ENCODE data around the gene CAMKMT.

Gene CAMKMT

DNA sequence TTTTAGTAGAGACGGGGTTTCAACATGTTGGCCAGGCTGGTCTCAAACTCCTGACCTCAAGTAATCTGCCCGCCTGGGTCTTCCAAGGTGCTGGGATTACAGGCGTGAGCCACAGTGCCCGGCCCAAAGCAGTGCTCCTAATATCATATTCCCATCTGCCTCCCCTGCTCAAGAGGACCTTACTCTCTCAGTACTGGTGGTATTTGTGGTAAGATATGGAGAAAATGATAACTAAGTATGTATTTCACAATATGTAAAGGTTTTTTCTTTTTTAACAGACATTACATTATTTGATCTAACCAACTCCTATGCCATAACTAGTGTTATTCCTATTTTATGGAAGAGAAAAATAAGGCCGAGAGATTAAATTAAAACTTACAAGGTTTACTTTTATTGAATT lies 201.0 kb downstream of the CAMKMT start:
- in situ Hi-C loops (cut with HindIII; ENCODE audit: low sequenced_read_pairs), result no loop called here
- no peak for DNase-seq (ENCODE audit: low read depth, low spot score)
- no peak overlapping the region for H3K4me3 ChIP-seq (ENCODE audit: low read depth, low read length)
- TF ChIP-seq, protein P1, sequence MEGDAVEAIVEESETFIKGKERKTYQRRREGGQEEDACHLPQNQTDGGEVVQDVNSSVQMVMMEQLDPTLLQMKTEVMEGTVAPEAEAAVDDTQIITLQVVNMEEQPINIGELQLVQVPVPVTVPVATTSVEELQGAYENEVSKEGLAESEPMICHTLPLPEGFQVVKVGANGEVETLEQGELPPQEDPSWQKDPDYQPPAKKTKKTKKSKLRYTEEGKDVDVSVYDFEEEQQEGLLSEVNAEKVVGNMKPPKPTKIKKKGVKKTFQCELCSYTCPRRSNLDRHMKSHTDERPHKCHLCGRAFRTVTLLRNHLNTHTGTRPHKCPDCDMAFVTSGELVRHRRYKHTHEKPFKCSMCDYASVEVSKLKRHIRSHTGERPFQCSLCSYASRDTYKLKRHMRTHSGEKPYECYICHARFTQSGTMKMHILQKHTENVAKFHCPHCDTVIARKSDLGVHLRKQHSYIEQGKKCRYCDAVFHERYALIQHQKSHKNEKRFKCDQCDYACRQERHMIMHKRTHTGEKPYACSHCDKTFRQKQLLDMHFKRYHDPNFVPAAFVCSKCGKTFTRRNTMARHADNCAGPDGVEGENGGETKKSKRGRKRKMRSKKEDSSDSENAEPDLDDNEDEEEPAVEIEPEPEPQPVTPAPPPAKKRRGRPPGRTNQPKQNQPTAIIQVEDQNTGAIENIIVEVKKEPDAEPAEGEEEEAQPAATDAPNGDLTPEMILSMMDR (IDR thresholded peaks at IDR 0.05; ENCODE audit: low read depth, low read length), result no peak

DNA sequence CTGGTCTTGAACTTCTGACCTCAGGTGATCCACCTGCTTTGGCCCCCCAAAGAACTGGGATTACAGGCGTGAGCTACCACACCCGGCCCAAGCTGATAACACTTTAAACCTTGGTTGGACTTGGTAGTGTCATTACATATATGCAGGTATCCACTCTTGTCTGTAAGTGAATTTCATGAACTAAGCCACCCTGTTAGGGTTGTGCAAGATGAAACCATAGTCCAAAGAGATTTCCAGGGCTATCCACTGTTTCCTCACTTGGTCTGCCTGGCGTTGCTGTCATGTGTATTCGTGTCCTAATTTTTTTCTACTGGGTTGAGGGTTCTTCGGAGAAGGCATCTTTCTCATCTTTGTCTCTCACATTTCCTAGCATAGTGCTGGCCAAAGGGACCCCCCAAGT lies 203.0 kb downstream of the CAMKMT start:
- no peak for DNase-seq (ENCODE audit: low read depth, low spot score)
- TF ChIP-seq, protein P1 (IDR thresholded peaks at IDR 0.05; ENCODE audit: low read depth, low read length), result no peak
- no peak overlapping the region for H3K4me3 ChIP-seq (ENCODE audit: low read depth, low read length)
- in situ Hi-C loops (cut with HindIII; ENCODE audit: low sequenced_read_pairs), result no loop called here

DNA sequence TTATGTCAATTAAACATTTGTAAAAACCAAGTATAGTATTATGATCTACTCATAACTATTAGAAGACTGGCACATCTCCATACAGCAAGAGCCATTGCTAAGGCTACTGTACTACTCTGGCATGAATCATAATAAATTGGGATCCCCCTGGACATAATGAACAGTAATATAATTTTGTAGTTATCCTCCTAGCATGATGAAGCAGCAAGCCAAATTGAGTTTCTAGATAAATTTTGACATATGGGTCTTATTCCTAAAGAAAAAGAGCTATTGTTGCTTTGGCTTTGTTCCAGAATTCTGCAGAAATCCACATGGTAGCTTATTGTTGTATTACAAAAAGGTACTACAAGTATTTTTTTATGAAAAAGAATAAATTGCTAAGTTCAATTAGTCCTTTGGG lies 204.3 kb downstream of the CAMKMT start:
- H3K4me3 ChIP-seq (ENCODE audit: low read depth, low read length), result no peak overlapping the region
- in situ Hi-C loops (cut with HindIII; ENCODE audit: low sequenced_read_pairs), result no loop called here
- no peak for DNase-seq (ENCODE audit: low read depth, low spot score)
- TF ChIP-seq, protein P1 (IDR thresholded peaks at IDR 0.05; ENCODE audit: low read depth, low read length), result no peak

DNA sequence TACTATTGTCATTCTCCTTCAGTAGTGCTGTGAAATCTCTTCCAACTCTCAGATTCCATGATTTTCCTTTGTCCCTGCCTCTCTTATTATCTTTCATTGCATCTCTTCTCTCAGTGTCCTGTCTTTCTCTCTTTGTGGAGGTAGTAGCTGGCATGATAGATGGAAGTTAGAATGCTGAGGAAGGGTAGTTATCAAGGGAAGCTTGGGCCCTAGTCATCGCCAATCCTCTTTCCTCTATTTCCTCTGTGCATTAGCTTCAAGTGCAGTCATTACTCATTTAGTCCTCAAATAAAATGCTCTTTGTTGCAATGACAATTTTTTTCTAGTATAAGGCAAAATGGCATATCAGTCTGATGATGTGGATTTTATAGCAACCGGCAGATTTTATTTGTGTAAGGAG lies 207.7 kb downstream of the CAMKMT start:
- H3K4me3 ChIP-seq (ENCODE audit: low read depth, low read length), result no peak overlapping the region
- in situ Hi-C loops (cut with HindIII; ENCODE audit: low sequenced_read_pairs), result no loop called here
- no peak for DNase-seq (ENCODE audit: low read depth, low spot score)
- TF ChIP-seq, protein P1 (IDR thresholded peaks at IDR 0.05; ENCODE audit: low read depth, low read length), result no peak

DNA sequence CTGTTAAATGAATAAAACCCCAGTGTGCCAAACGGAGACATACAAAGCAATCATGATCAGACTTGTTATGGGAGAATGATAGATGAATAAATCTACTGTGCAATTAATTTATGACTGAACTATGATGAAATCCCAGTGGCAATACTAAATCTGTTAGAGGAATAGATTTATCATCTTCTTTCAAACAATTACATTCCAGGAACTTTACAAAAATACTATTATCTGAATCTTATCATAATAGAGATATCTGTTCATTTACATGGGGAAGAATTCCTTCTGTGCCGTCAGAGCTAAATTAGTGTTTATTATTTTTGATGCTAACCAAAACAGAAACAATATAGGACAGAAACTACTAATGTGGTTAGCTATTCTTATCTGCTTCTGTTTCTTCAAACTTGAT lies 208.5 kb downstream of the CAMKMT start:
- no peak overlapping the region for H3K4me3 ChIP-seq (ENCODE audit: low read depth, low read length)
- in situ Hi-C loops (cut with HindIII; ENCODE audit: low sequenced_read_pairs), result no loop called here
- no peak for DNase-seq (ENCODE audit: low read depth, low spot score)
- TF ChIP-seq, protein P1 (IDR thresholded peaks at IDR 0.05; ENCODE audit: low read depth, low read length), result no peak

DNA sequence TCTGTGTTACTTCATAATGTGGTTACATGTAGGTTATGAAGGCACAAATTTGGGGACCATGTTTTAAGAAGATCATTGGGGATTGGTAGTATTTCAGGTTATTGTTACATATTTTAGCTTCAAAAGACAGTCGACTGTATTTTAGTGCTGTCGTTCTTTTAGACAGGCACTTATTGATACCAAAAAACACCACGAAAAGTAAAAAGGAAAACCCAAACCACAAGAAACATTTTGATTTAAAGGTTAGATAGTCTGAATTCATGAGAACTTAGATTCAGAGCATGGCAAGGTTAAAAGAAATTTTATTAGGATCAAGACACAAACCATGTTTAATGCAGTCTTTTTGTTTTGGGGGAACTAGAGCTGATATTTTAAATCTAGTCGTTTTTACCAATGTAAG lies 209.0 kb downstream of the CAMKMT start:
- no peak for DNase-seq (ENCODE audit: low read depth, low spot score)
- in situ Hi-C loops (cut with HindIII; ENCODE audit: low sequenced_read_pairs), result no loop called here
- TF ChIP-seq, protein P1 (IDR thresholded peaks at IDR 0.05; ENCODE audit: low read depth, low read length), result no peak
- H3K4me3 ChIP-seq (ENCODE audit: low read depth, low read length), result no peak overlapping the region

All from astrocyte of the spinal cord (primary cell).